Endothelial cell of umbilical vein (primary cell): ENCODE measurements around the gene BABAM2.

Source experiments
- CTCF ChIP-seq, 2 donors: IDR thresholded peaks; 1 replicate in 1 of 2; 2 replicates in 1 of 2; pipeline ENCODE4 v1.5.1; 2011; ENCODE audit warnings: low read length in 2 of 2, mild to moderate bottlenecking in 2 of 2, moderate library complexity in 2 of 2, control low read depth in 1 of 2, inconsistent platforms in 1 of 2, low read depth in 1 of 2; ENCODE audit not compliant: insufficient read depth in 1 of 2; ENCODE audit errors: extremely low read depth in 1 of 2
- EZH2 ChIP-seq: IDR thresholded peaks from 2 replicates; pipeline ENCODE4 v1.6.1; 2012; ENCODE audit warnings: borderline replicate concordance, low read depth, mild to moderate bottlenecking, moderate library complexity, low read length, inconsistent platforms; ENCODE audit not compliant: severe bottlenecking
- POLR2A ChIP-seq: IDR thresholded peaks from 2 replicates; pipeline ENCODE4 v1.6.1; 2012; ENCODE audit warnings: low read depth, mild to moderate bottlenecking, control low read depth, low read length
- POLR2AphosphoS5 ChIP-seq: IDR thresholded peaks from 2 replicates; pipeline ENCODE4 v1.6.1; 2012; ENCODE audit warnings: low read depth, mild to moderate bottlenecking, control low read depth, low read length, moderate library complexity; ENCODE audit not compliant: insufficient read depth

- TF ChIP-seq EZH2 (no peak), CTCF (IDR thresholded peaks at IDR 0.05; ENCODE audit: extremely low read depth in 1 of 2, insufficient read depth in 1 of 2, low read depth in 1 of 2, low read length in 2 of 2) (no peak), POLR2AphosphoS5 (no peak), POLR2A (no peak)
Observed at GRCh38 chr2:28231110-28231631, 340.6 kb downstream of the BABAM2 start.
